Measurements from ENCODE around the gene PYDC1.
"Not testable (repeated sequence)": the region's sequence is repeated elsewhere in the genome, so short reads cannot be mapped to it uniquely, and the experiment has no call there.

The PYDC1 gene

DNA sequence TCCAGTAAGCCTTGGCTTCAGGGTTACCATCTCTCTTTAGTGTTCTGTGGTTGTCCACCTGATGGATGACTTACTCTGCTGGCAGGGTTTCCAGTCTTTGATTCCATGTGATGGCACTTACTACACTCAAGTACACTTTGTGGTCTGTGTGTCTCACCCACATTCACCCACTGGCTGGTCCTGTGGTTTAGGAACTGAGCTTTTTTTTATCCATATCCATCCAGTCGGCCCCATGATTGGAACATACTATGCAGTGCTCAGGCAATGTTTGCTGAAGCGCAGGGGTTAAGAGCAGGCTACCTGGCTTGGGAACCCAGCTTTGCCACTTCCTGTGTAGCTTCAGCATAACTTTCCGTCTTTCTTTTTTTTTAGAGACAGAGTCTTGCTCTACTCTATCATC lies 39.8 kb downstream of the PYDC1 start:
- DNase-seq = no peak

DNA sequence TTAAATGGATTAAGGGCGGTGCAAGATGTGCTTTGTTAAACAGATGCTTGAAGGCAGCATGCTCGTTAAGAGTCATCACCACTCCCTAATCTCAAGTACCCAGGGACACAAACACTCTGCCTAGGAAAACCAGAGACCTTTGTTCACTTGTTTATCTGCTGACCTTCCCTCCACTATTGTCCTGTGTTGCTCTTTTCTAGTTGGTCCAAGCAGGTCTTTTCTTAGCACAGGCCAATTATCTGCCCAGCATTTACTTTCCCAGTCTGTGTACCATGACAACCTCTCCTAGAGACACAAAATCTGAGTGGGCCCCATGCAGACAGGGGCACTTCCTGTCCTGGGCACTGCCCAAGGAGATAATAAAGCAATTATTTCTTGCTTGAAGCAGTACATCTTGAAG lies 46.9 kb downstream of the PYDC1 start:
- not testable (repeated sequence) for DNase-seq

DNA sequence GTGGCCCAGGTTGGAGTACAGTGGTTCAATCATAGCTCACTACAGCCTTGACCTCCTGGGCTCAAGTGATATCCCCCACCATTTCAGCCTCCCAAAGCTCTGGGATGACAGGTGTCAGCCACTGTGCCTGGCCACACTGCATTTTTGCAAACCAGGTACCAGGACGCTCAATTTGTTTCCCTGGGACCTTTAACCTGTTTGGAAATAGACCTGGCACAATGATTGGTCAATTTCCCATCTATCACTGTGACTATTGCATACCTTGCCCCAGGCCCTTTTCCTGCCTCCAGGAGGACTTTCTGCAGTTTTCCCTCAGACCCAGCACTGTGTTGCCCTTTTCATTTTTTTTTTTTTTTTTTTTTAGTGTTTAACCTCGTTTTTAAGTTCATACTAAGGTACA lies 48.1 kb downstream of the PYDC1 start:
- no peak for DNase-seq

DNA sequence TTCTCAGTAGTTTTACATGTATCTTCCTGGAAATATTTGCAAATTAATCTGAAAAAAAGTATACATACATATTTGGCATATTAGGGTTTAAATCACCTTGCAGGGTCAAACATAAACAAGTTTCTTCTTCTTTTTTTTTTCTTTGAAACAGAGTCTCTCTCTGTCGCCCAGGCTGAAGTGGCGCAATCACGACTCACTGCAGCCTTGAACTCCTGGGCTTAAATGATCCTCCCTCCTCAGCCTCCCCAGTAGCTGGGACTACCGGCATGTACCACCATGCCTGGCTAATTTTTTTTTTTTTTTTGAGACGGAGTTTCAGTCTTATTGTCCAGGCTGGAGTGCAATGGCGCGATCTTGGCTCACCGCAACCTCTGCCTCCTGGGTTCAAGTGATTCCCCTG lies 49.6 kb downstream of the PYDC1 start:
- DNase-seq = no peak
